Measurements from ENCODE around the gene GALK2. TPM values are rescaled to one million over a fixed set of nuclear protein-coding genes. Genes with fewer than 3 reads are reported as not detected.
"Not testable (repeated sequence)": the region's sequence is repeated elsewhere in the genome, so short reads cannot be mapped to it uniquely, and the experiment has no call there.

Gene GALK2
- total and polyA plus RNA-seq, 8 donors, result 9.3 to 28.0 (median 16.6) TPM

DNA sequence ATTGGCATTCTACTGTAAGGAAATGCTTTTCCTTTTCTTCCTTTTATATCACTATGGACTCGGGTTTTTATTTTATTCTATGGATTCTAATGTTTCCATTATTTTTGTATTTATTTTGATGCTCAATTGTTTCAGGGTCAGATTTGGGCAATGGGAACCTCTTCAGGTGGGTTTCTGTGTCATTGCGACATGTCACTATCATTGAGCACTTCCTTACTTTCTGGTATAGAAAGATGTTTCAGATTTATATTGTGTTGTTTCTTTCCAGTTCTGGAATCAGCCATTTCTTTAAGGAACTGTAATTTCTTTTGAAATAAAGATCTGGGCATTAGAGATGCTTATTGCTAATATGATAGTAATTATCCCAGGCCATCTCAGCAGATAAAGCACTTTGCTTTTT lies 21.8 kb downstream of the GALK2 start:
- Histone ChIP-seq H3K9me3 (no peaks in the 10 kb centered on the region), H3K36me3 (no peaks in the 10 kb centered on the region), H3K27me3 (no peaks in the 10 kb centered on the region), H3K4me1 (peaks cover 6 to 12% (median 8%) of the 10 kb centered on the region in 3 donors), H3K27ac (no peak overlapping the region), H3K4me3 (no peak overlapping the region)
- 86 to 91% methylated on average over 2 of the region's 2 CpGs for WGBS, 2 donors
- TF ChIP-seq, protein P1, sequence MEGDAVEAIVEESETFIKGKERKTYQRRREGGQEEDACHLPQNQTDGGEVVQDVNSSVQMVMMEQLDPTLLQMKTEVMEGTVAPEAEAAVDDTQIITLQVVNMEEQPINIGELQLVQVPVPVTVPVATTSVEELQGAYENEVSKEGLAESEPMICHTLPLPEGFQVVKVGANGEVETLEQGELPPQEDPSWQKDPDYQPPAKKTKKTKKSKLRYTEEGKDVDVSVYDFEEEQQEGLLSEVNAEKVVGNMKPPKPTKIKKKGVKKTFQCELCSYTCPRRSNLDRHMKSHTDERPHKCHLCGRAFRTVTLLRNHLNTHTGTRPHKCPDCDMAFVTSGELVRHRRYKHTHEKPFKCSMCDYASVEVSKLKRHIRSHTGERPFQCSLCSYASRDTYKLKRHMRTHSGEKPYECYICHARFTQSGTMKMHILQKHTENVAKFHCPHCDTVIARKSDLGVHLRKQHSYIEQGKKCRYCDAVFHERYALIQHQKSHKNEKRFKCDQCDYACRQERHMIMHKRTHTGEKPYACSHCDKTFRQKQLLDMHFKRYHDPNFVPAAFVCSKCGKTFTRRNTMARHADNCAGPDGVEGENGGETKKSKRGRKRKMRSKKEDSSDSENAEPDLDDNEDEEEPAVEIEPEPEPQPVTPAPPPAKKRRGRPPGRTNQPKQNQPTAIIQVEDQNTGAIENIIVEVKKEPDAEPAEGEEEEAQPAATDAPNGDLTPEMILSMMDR (IDR thresholded peaks at IDR 0.05), result no peak
- no peak for ATAC-seq
- no peak for FAIRE-seq
- intact Hi-C loops (cut with DNase I), result no loop called here
- DNase-seq, result no peak

DNA sequence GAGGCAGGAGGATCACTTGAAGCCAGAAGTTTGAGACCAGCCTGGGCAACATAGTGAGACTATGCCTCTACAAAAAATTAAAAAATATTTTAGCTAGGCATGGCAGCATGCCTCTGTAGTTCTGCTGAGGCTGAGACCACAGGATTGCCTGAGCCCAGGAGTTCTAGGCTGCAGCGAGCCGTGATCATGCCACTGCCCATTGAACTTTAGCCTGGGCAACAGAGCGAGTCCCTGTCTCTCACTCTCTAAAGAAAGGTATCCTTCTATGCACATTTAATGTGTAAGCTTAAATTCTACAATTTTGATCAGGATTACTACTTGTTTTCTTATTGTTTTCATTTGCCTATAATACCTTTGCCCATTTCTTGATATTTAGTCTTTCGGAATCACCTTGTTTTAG lies 26.8 kb downstream of the GALK2 start:
- TF ChIP-seq, protein P1 (IDR thresholded peaks at IDR 0.05), result no peak
- no peak for DNase-seq
- Histone ChIP-seq H3K27ac (no peak overlapping the region), H3K4me1 (peaks cover 6 to 12% (median 8%) of the 10 kb centered on the region in 3 donors), H3K27me3 (no peaks in the 10 kb centered on the region), H3K4me3 (no peak overlapping the region), H3K9me3 (no peaks in the 10 kb centered on the region), H3K36me3 (no peaks in the 10 kb centered on the region)
- no peak for ATAC-seq
- FAIRE-seq, result no peak
- WGBS, 2 donors, result 96 to 97% methylated on average over 4 of the region's 4 CpGs
- intact Hi-C loops (cut with DNase I), result no loop called here

DNA sequence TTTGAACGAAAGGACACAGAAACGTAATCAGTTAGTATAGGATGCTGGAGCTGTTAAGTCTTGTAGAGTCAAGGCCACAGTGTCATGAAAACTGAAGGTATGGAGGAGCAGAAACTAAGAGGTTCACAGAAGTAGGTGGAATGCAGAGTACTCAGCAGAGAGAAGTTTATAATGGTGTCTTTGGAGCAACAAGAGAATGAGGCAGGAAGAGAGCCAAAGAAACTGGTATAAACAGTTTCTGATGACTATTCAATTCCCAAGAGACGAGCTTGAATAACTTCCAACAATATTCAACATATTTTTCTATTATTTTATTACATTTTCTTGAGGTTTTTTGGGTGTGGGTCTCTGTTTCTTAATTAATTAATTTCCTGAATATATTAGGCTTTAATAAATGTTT lies 29.6 kb downstream of the GALK2 start:
- H3K27ac ChIP-seq, result no peak overlapping the region
- intact Hi-C loops (cut with DNase I), result no loop called here
- no peak for ATAC-seq

DNA sequence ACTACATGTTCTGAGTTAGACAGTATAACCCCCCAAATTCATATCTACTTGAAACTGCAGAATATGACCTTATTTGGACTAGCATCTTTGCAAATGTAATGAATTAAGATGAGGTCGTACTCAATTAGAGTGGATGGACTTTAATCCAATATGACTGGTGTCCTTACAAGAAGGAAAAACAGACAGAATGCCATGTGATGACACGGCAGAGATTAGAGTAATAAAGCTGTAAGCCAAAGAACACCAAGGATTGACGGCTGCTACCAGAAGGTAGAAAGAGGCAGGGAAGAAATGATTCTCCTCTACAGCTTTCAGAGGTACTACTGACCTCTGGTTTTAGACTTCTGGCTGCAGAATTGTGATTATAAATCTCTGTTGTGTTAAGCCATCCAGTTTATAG lies 30.3 kb downstream of the GALK2 start:
- H3K27me3 ChIP-seq, result no peaks in the 10 kb centered on the region
- H3K36me3 ChIP-seq, result peaks cover 0 to 5% (median 0%) of the 10 kb centered on the region in 3 donors
- FAIRE-seq (no peak), ATAC-seq (no peak), DNase-seq (no peak)
- peaks cover 6 to 12% (median 8%) of the 10 kb centered on the region in 3 donors for H3K4me1 ChIP-seq
- no peak overlapping the region for H3K4me3 ChIP-seq
- no peak overlapping the region for H3K27ac ChIP-seq
- TF ChIP-seq, protein P1 (IDR thresholded peaks at IDR 0.05), result no peak
- intact Hi-C loops (cut with DNase I), result no loop called here
- no peaks in the 10 kb centered on the region for H3K9me3 ChIP-seq
- WGBS, 2 donors, result 81 to 82% methylated on average over 3 of the region's 3 CpGs

More for the DNA sequence above, 29.6 kb downstream of the GALK2 start:
- 46 to 62% methylated on average over 3 of the region's 3 CpGs for WGBS, 2 donors
- Histone ChIP-seq H3K36me3 (peaks cover 0 to under 1% (median 0%) of the 10 kb centered on the region in 3 donors), H3K4me1 (peaks cover 6 to 12% (median 8%) of the 10 kb centered on the region in 3 donors), H3K27me3 (no peaks in the 10 kb centered on the region), H3K9me3 (no peaks in the 10 kb centered on the region), H3K4me3 (no peak overlapping the region)
- DNase-seq, result no peak
- FAIRE-seq, result no peak
- TF ChIP-seq, protein P1 (IDR thresholded peaks at IDR 0.05), result no peak

DNA sequence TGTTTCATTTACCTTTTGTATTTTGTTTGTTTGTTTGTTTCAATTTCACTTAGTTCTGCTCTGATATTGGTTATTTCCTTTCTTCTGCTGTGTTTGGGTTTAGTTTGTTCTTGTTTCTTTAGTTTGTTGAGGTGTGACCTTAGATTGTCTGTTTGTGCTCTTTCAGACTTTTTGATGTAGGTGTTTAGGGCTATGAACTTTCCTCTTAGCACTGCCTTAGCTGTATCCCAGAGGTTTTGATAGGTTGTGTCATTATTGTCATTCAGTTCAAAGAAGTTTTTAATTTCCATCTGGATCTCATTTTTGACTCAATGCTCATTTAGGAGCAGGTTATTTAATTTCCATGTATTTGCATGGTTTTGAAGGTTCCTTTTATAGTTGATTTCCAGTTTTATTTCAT lies 38.1 kb downstream of the GALK2 start:
- H3K4me1 ChIP-seq; FAIRE-seq; H3K9me3 ChIP-seq; H3K36me3 ChIP-seq; ATAC-seq; H3K27ac ChIP-seq; intact Hi-C loops (cut with DNase I); H3K4me3 ChIP-seq; DNase-seq; H3K27me3 ChIP-seq: not testable (repeated sequence)

All from pancreas (tissue), 10 donors.